GM12892 (cell line): ENCODE measurements around the gene RIPPLY1.

ENCODE experiments used
- POLR2A ChIP-seq: IDR thresholded peaks from 2 replicates; pipeline ENCODE4 v1.6.1; 2011; ENCODE audit warnings: low read depth, low read length, control low read depth
- POLR2AphosphoS5 ChIP-seq: IDR thresholded peaks from 2 replicates; pipeline ENCODE4 v1.6.1; 2011; ENCODE audit warnings: low read depth, low read length, control low read depth

DNA sequence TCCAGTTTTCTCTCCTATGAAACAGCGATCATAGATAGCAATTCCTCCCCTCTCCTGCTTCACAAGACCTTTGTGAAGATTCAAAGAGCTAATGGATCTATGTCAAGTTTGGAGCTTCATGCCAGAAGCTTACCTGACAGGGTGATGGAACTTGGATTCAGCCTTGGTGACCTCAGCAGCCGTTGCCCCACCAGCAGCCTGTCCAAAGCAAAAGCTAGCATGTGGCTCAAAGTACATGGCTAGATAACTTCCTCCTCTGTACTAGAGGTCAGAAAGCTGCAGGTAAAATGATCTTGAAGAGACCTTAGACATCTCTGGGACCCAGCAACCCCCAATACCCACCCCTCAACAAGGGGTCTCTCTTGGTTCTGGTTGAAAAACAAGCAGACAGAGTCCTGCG lies 1.8 kb downstream of the RIPPLY1 start:
- TF ChIP-seq POLR2A: no peak
- no peak for TF ChIP-seq POLR2AphosphoS5
